NB4 (cell line): ENCODE data around the gene ELK4.

Experiments
- DNase-seq: peaks from one replicate; pipeline ENCODE4 v3.0.0; 2010; ENCODE audit warnings: low read depth
- H3K4me3 ChIP-seq: one replicate; pipeline ENCODE4 v1.5.1; 2011; ENCODE audit warnings: mild to moderate bottlenecking, low read depth, low read length, moderate library complexity
- MYC ChIP-seq: IDR thresholded peaks from 2 replicates; pipeline ENCODE4 v1.6.1; 2011; ENCODE audit warnings: low read depth, low read length
- POLR2A ChIP-seq: IDR thresholded peaks from 2 replicates; pipeline ENCODE4 v1.6.1; 2011; ENCODE audit warnings: mild to moderate bottlenecking; ENCODE audit not compliant: insufficient read length; ENCODE audit errors: extremely low read depth
- TF ChIP-seq, protein P1 (sequence below): IDR thresholded peaks from 2 replicates; pipeline ENCODE4 v1.6.1; 2011; ENCODE audit warnings: low read depth, low read length
- TF ChIP-seq, protein P2 (sequence below): IDR thresholded peaks from one replicate; pipeline ENCODE4 v1.5.1; 2012; ENCODE audit warnings: low read depth, low read length

Gene ELK4

DNA sequence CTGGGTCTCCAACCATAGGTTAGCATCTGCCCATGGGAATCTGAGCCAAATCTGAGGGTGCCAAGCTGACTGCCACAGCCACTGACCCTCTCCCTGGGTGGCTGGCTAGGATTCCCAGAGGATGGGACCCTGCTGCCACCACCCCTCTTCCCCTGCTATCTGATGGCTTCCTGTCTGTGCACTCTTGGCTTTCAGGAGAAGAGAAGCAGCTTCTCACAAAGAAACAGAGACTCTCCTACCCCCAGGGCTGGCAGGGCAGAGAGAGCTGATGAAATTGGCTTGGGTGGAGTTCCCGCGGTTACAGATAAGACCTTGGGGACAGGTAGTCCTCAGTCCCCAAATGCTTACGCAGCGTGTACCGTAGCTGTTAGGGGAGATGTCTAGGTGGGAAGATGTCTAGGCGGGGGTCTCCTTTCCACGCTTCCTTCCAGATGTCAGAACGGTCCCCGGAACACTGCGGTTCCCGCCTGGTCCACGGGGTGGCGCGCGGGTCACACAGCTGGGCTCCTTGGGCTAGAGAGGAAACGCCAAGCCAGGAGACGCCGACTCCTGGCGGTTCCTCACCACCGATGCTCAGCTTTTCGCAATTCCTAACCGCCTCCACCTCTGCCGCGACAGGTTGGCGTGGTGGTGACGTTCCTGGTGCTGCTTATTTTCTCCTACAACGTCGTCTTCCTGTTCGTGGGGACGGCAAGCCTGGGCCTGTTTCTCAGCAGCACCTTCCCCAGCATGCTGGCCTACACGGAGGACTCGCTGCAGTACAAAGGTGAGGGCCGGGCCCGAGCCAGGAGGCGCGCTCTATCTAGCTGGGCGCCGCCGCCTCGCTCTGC, 40.1 kb downstream of the ELK4 start:
- H3K4me3 ChIP-seq, result no peak overlapping the region
- peak; percentile 79 for DNase-seq
- TF ChIP-seq POLR2A, result no peak
- peak; percentile 66 for TF ChIP-seq MYC
- TF ChIP-seq, protein P1, sequence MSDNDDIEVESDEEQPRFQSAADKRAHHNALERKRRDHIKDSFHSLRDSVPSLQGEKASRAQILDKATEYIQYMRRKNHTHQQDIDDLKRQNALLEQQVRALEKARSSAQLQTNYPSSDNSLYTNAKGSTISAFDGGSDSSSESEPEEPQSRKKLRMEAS, result peak; percentile 69
- TF ChIP-seq, protein P2, sequence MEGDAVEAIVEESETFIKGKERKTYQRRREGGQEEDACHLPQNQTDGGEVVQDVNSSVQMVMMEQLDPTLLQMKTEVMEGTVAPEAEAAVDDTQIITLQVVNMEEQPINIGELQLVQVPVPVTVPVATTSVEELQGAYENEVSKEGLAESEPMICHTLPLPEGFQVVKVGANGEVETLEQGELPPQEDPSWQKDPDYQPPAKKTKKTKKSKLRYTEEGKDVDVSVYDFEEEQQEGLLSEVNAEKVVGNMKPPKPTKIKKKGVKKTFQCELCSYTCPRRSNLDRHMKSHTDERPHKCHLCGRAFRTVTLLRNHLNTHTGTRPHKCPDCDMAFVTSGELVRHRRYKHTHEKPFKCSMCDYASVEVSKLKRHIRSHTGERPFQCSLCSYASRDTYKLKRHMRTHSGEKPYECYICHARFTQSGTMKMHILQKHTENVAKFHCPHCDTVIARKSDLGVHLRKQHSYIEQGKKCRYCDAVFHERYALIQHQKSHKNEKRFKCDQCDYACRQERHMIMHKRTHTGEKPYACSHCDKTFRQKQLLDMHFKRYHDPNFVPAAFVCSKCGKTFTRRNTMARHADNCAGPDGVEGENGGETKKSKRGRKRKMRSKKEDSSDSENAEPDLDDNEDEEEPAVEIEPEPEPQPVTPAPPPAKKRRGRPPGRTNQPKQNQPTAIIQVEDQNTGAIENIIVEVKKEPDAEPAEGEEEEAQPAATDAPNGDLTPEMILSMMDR, result peak; percentile 87

DNA sequence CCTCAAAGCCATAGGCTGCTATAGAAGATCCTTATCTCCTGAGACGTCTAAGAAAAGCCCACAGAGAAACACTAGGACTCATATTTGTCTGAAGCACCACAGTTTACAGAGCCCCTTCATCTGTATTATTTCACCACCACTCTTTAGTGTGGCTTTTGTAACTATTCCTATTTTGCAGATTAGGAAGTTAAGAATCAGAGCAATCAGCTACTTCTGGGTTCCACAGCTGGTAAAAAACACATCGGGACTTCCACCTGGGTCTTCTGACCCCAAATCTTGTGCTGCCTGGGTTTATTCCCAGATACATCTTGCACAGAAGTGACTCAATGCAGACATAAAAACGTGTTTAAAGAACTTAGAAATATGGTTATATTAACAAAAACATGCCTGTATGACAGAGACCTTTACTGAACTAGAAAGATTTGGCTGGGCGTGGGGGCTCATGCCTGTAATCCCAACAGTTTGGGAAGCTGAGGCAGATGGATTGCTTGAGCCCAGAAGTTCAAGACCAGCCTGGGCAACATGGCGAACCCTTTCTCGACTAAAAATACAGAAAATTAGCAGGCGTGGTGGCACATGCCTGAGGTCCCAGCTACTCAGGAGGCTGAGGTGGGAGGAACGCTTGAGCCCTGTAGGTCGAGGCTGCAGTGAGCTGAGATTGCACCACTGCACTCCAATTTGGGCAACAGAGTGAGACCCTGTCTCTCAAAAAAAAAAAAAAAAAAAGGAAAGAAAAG, 40.9 kb downstream of the ELK4 start:
- TF ChIP-seq, protein P2, result no peak
- TF ChIP-seq POLR2A (no peak), MYC (no peak)
- TF ChIP-seq, protein P1, result no peak
- no peak overlapping the region for H3K4me3 ChIP-seq
- no peak for DNase-seq

DNA sequence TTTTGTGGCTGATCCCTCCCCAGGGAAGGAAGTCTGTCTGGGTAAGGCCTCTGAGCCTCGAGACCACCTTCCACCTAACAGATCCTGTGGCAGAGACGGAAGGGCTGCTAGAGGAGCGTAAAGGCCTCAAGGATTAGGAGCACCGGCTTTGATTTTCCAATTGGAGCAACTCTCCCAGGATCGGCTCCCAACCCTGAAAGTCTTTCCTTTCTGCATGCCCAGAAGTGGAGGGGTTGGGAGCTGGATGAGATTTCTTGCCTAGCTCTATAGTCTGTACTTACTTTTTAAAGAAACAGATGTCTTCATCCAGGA, 41.4 kb downstream of the ELK4 start:
- DNase-seq, result no peak
- no peak overlapping the region for H3K4me3 ChIP-seq
- TF ChIP-seq, protein P1, result no peak
- no peak for TF ChIP-seq MYC
- TF ChIP-seq, protein P2, result no peak
- TF ChIP-seq POLR2A, result no peak

DNA sequence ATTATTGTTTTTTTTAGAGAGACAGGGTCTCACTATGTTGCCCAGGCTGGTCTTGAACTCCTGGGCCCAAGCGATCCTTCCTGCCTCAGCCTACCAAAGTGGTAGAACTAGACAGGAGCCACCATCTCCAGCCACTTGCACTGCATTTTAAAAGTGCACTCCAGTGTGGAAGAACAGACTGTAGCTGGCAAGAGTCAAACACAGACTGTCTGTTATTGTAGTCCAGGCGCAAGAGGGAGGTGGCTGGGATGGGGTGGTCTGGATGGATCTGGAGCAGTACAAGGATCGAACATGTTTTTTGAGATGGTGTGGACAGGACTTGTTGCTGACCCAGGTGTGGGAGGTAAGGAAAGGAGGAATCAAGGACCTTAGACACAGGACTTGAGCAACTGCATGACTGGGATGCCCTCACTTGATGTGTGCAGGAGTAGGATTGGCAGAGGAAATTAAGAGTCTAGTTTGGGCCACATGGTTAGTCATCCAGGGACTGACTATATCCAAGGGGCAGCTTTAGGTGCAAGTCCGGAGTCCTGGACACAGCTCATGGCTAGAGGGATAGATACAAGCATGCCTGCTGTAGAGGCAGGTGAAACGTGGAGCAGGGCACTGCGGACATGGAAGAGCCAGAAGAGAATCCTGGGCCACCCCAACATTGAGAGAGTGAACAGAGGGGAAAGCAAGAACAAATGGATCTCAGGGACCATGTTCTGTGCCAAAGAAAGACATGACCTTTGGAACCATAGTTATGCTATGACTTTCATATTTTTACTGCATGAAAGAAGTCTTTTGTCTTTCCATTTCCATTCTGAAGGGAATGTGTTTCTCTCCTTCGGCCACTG, 42.0 kb downstream of the ELK4 start:
- DNase-seq, result no peak
- TF ChIP-seq POLR2A (no peak), MYC (no peak)
- TF ChIP-seq, protein P1, result no peak
- TF ChIP-seq, protein P2, result no peak
- no peak overlapping the region for H3K4me3 ChIP-seq

DNA sequence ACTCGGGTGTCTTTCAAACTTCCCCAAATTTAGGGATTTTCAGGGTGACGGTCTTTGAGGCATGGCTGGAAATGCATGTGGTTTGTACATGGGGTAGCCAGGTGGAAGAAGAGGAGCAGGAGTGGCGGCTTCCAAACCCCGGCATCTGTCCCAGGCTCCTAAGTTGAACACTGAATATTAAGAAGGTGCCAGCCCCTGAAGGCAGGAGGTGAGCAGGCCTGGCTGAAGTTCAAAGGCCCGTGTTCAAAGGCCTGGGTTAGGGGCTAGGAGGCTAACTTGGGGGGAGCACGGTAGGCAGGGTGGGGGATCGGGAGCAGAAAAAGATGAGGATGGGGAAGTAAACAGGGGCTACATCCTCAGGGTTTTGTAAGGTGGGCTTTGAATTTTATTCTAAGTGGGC, 42.8 kb downstream of the ELK4 start:
- TF ChIP-seq, protein P2, result no peak
- TF ChIP-seq POLR2A (no peak), MYC (no peak)
- DNase-seq, result no peak
- H3K4me3 ChIP-seq, result no peak overlapping the region
